Left ventricle myocardium inferior (tissue), 1 donor: ENCODE data around the gene RBBP5. TPM values are rescaled to one million over a fixed set of nuclear protein-coding genes. Genes with fewer than 3 reads are reported as not detected.

ENCODE experiments used
- DNase-seq: peaks from one replicate; pipeline ENCODE4 v3.0.0-alpha.2; 2020
- H3K27ac ChIP-seq: fragments of 200-600 bp; replicated peaks from 2 replicates; pipeline ENCODE4 v1.8.0; 2021
- H3K27me3 ChIP-seq: fragments of 200-600 bp; 2 replicates; pipeline ENCODE4 v1.8.0; 2021; ENCODE audit warnings: low read depth
- H3K36me3 ChIP-seq: fragments of 200-600 bp; 2 replicates; pipeline ENCODE4 v1.8.0; 2021
- H3K4me1 ChIP-seq: fragments of 200-600 bp; 2 replicates; pipeline ENCODE4 v1.8.0; 2021
- H3K4me3 ChIP-seq: fragments of 200-600 bp; 2 replicates; pipeline ENCODE4 v1.8.0; 2021; ENCODE audit warnings: mild to moderate bottlenecking, moderate library complexity
- H3K9me3 ChIP-seq: fragments of 200-600 bp; replicated peaks from 2 replicates; pipeline ENCODE4 v1.8.0; 2021
- intact Hi-C: fragments of 100-400 bp; cut with micrococcal nuclease; formaldehyde crosslinking; loops from one replicate; pipeline ENCODE4 v1.11.0; 2022
- total RNA-seq: library from RNA; stranded (reverse); fragmentation: NEBNext Ultra II Directional; extraction: Animal tissue kit (Norgen Biotek cat#: 25700); gene quantifications from one replicate; pipeline ENCODE4 v1.2.1, GENCODE V29; 2021
- TF ChIP-seq, protein P1 (sequence below): fragments of 200-600 bp; IDR thresholded peaks from 2 replicates; pipeline ENCODE4 v1.8.0; 2021; ENCODE audit warnings: antibody characterized with exemption, mild to moderate bottlenecking, borderline replicate concordance
- donor health status: DM: no; HTN: yes; CAD: no; lungs with severe emphysema.

RBBP5 gene
- total RNA-seq, 1 donor from 2014 or later: 10.3 TPM

DNA sequence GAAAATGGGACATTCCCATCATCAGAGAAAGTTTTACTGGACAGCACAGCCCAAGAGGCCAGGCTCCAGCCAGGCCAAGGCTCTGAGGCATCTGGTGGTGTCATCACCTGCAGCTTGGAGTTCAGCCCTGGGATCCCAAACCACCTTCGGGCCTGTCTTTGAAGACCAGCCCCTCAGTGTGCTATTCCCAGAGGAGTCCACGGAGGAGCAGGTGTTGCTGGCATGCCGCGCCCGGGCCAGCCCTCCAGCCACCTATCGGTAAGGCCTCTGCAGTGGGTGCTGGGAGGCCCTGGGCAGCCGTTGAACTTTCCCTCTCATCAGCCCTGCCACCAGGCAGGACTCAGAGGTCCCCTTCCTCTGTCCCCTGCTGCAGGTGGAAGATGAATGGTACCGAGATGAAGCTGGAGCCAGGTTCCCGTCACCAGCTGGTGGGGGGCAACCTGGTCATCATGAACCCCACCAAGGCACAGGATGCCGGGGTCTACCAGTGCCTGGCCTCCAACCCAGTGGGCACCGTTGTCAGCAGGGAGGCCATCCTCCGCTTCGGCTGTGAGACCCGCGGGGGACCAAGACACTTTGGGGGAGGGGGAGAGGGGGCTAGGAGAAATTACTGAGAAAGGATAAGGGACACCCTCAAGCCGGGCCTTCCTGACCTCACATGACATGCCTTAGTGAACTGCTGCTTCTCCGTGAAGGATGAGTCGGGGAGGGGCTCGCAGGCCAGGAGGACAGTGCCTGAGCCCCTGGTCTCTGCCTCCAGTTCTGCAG, 63.8 kb downstream of the RBBP5 start:
- DNase-seq: no peak
- Histone ChIP-seq H3K4me3 (no peak overlapping the region), H3K36me3 (no peaks in the 10 kb centered on the region), H3K27me3 (peaks cover 52% of the 10 kb centered on the region), H3K4me1 (peaks cover 4% of the 10 kb centered on the region), H3K9me3 (no peaks in the 10 kb centered on the region), H3K27ac (no peak overlapping the region)
- TF ChIP-seq, protein P1, sequence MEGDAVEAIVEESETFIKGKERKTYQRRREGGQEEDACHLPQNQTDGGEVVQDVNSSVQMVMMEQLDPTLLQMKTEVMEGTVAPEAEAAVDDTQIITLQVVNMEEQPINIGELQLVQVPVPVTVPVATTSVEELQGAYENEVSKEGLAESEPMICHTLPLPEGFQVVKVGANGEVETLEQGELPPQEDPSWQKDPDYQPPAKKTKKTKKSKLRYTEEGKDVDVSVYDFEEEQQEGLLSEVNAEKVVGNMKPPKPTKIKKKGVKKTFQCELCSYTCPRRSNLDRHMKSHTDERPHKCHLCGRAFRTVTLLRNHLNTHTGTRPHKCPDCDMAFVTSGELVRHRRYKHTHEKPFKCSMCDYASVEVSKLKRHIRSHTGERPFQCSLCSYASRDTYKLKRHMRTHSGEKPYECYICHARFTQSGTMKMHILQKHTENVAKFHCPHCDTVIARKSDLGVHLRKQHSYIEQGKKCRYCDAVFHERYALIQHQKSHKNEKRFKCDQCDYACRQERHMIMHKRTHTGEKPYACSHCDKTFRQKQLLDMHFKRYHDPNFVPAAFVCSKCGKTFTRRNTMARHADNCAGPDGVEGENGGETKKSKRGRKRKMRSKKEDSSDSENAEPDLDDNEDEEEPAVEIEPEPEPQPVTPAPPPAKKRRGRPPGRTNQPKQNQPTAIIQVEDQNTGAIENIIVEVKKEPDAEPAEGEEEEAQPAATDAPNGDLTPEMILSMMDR: no peak
- intact Hi-C loops: no loop called here

DNA sequence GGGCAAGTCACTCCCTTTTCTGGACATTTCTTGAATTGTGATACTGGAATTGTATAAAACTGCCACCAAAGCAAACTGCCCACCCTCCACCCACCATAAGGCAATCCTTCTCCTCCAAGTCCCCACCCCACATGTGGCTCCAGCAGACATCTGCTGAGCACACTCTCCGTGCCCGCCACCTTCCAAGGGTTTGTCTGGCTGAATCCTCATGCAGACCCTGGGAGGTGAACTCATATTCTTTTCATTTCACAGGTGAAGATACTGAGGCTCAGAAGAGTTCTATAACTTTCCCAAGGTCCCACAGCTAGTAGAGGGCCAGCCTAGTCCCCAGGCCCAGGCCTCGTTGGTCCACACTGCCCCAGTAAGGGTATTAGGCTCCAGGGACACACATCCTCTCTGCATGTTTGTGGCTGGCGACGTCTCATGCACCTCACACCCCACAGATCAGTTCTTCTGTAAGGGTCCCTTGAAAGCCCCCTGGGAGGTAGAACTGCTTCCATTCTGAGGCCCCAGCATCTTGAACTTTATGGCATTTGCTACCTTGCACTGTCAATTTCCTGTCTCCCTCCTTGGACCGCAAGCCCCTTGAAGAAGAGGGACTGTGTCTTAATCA, 64.7 kb downstream of the RBBP5 start:
- H3K9me3 ChIP-seq: no peaks in the 10 kb centered on the region
- TF ChIP-seq, protein P1: no peak
- H3K4me1 ChIP-seq: peaks cover 4% of the 10 kb centered on the region
- no peak overlapping the region for H3K27ac ChIP-seq
- intact Hi-C loops: no loop called here
- H3K36me3 ChIP-seq: no peaks in the 10 kb centered on the region
- H3K4me3 ChIP-seq: no peak overlapping the region
- H3K27me3 ChIP-seq: peaks cover 60% of the 10 kb centered on the region
- DNase-seq: no peak

DNA sequence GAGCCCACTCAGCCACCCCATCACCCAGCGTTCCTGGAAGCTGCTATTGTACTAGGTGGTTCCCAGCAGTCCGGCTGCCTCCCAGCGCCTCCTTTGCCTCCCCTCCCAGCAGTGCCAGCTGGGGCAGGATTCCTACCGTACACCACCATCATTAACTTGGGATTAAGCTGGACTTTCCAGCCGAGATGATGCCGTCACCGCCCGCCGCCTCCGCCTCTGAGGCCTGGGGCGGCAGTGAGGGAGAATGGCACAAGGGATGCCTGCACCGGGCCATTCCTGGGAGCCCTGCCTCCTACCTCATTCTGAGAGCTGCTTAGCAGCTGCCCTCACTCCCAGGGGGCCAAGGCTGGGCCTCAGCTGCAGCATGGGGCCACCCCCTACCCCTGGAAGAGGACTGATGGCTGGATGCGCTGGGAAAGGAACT, 65.6 kb downstream of the RBBP5 start:
- DNase-seq: no peak
- Histone ChIP-seq H3K4me1 (no peaks in the 10 kb centered on the region), H3K27ac (no peak overlapping the region), H3K27me3 (peaks cover 67% of the 10 kb centered on the region), H3K9me3 (no peaks in the 10 kb centered on the region), H3K36me3 (no peaks in the 10 kb centered on the region), H3K4me3 (no peak overlapping the region)
- intact Hi-C loops: no loop called here
- TF ChIP-seq, protein P1: no peak

DNA sequence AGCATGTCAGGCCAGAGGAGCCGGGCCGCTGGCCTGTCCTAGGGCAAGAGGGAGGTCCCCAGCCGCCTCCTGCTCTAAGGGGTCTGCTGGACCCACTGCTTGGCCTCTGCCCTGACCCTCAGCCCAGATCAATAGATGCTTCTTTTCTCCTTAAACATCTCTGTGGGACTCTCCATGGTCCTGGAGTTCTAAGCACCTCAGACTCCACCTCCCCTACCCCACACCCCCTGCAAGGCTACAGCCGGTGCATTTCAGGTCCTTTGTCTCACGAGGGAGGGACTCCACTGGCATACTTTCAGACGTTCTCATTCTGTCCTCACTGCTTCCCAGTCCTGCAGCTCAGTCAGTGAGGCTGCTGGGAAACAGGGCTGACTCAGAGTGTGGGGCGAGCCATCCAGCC, 67.8 kb downstream of the RBBP5 start:
- DNase-seq: no peak
- H3K9me3 ChIP-seq: no peaks in the 10 kb centered on the region
- H3K4me3 ChIP-seq: no peak overlapping the region
- H3K27me3 ChIP-seq: peaks cover 76% of the 10 kb centered on the region
- TF ChIP-seq, protein P1: no peak
- no peak overlapping the region for H3K27ac ChIP-seq
- intact Hi-C loops: no loop called here
- H3K36me3 ChIP-seq: no peaks in the 10 kb centered on the region
- no peaks in the 10 kb centered on the region for H3K4me1 ChIP-seq

DNA sequence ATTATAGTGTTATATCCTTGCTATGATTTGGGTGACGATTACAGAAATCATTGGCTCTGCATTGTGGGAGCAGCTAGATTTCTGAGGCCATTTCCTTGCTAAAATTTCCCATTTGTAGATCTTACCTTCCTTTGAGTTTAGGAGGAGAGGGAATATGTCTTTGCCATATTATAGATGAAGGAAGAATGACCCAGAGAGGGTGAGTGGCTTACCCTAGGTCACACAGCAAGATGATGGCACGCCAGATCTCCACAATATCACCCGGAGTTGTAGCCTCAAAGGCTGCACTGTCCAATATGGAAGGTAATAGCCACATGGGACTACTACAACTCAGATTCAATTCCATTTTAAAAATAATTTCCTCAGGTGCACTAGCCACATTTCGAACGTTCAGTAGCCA, 68.5 kb downstream of the RBBP5 start:
- no peak for DNase-seq

More for the DNA sequence above, 68.5 kb downstream of the RBBP5 start:
- intact Hi-C loops: no loop called here
- Histone ChIP-seq H3K27ac (no peak overlapping the region), H3K36me3 (no peaks in the 10 kb centered on the region), H3K27me3 (peaks cover 73% of the 10 kb centered on the region), H3K9me3 (no peaks in the 10 kb centered on the region), H3K4me1 (no peaks in the 10 kb centered on the region), H3K4me3 (no peak overlapping the region)
- TF ChIP-seq, protein P1: no peak
